Heart left ventricle (tissue), 16 donors: ENCODE data around the gene TRMT44. TPM values are rescaled to one million over a fixed set of nuclear protein-coding genes. Genes with fewer than 3 reads are reported as not detected.
A peak's percentile ranks its signal among the peaks of the same experiment; 100 is the strongest.

Experiments
- ATAC-seq, 4 donors: fragments of 200-7000 bp; cut with Tn5 transposase; one replicate each; pipeline ENCODE4 v1.9.1; 2020 to 2022; ENCODE audit warnings: moderate library complexity in 4 of 4, mild to moderate bottlenecking in 3 of 4, moderate number of reproducible peaks in 1 of 4
- DNase-seq, 5 donors: peaks; one replicate each; pipeline ENCODE4 v3.0.0-alpha.2; 2020
- H3K27ac ChIP-seq, 12 donors: fragments of 200-600 bp; sonication (generic) in 4 of 12; one replicate each; pipeline versions ENCODE4 v1.5.0 to v1.8.0; 2016 to 2022; ENCODE audit warnings: mild to moderate bottlenecking in 2 of 12
- H3K27me3 ChIP-seq, 9 donors: fragments of 200-600 bp; sonication (generic) in 2 of 9; one replicate each; pipeline versions ENCODE4 v1.5.1 to v1.8.0; 2016 to 2022; ENCODE audit warnings: mild to moderate bottlenecking in 3 of 9
- H3K36me3 ChIP-seq, 9 donors: fragments of 200-600 bp; sonication (generic) in 2 of 9; one replicate each; pipeline versions ENCODE4 v1.5.0 to v1.8.0; 2018 to 2022; ENCODE audit warnings: mild to moderate bottlenecking in 2 of 9
- H3K4me1 ChIP-seq, 12 donors: fragments of 200-600 bp; sonication (generic) in 4 of 12; one replicate each; pipeline versions ENCODE4 v1.5.0 to v1.8.0; 2016 to 2022; ENCODE audit warnings: mild to moderate bottlenecking in 3 of 12
- H3K4me3 ChIP-seq, 12 donors: fragments of 200-600 bp; sonication (generic) in 4 of 12; one replicate each; pipeline versions ENCODE4 v1.5.0 to v1.8.0; 2017 to 2022; ENCODE audit warnings: mild to moderate bottlenecking in 9 of 12, moderate library complexity in 4 of 12
- H3K9me3 ChIP-seq, 12 donors: fragments of 200-600 bp; sonication (generic) in 4 of 12; one replicate each; pipeline versions ENCODE4 v1.5.0 to v1.8.0; 2016 to 2022; ENCODE audit warnings: mild to moderate bottlenecking in 1 of 12
- POLR2A ChIP-seq, 2 donors: fragments of 450-650 bp; IDR thresholded peaks; one replicate each; pipeline ENCODE4 v1.6.1; 2017; ENCODE audit warnings: antibody characterized with exemption in 2 of 2, mild to moderate bottlenecking in 2 of 2, moderate library complexity in 2 of 2
- WGBS, 4 donors: extraction: QIAGEN DNeasy Blood & Tissue Kit in 2 of 4; methylation state at CpG; one replicate each; pipeline versions ENCODE4 v1.1.5 to v1.1.7; 2013 to 2018; 5-methylcytosine and 5-hydroxymethylcytosine counted together
- intact Hi-C, 10 donors: fragments of 100-400 bp; cut with DNase I; formaldehyde crosslinking; loops; one replicate each; pipeline versions ENCODE4 v1.11.1 to v1.14.2; 2022
- polyA plus RNA-seq, 2 donors: library from polyadenylated mRNA; stranded (reverse); fragments of 200-250 nt; gene quantifications; one replicate each; pipeline ENCODE4 v1.2.3, GENCODE V29; 2013
- total RNA-seq, 9 donors: library from RNA; depleted of rRNA in 2 of 9; stranded (reverse); fragments of >200 nt in 2 of 9; fragmentation: NEBNext Ultra II Directional in 3 of 9; extraction: Animal tissue kit (Norgen Biotek cat#: 25700) in 3 of 9; gene quantifications; one replicate each; pipeline versions ENCODE4 v1.1.0 to v1.2.4, GENCODE V29; 2016 to 2023
- TF ChIP-seq, protein P1 (sequence below), 12 donors: fragments of 200-600 bp; sonication (generic) in 4 of 12; IDR thresholded peaks; one replicate each; pipeline versions ENCODE4 v1.5.0 to v1.8.0; 2018 to 2022; ENCODE audit warnings: antibody characterized with exemption in 12 of 12, mild to moderate bottlenecking in 5 of 12
- donor health status: ischemic (EF 13 %, LVEDD 7.1; RV severe dilation, severe dysfunction).
- donor health status: healthy with polysubstance abuse.
- donor health status: DM: no; HTN: yes; CAD: no.
- donor health status: DM: no; HTN: no; CAD: no.
- donor health status: ischemic (EF 25% LVEDD 6.9; RV normal size, moderate dysfunction).
- donor health status: ischemic (EF 25% LVEDD 5.7; RV mildly dilated, moderate dysfunction).
- donor health status: healthy.
- donor health status: DM: yes; HTN: yes; CAD: no.
- donor health status: ischemic (EF 35%, LVEDD 5.7; RV mildly dilated, moderate dysfunction).
- donor health status: nonischemic (EF 11% LVEDD 7.7; RV severe dilation, severe dysfunction).
- donor health status: DM: yes; HTN: yes; CAD: no.
- donor health status: PGD.
- donor health status: ischemic (EF 29% LVEDD 5.4; RV normal size, mild dysfunction).
- donor health status: nonischemic (EF 23%, LVEDD 6.1; RV moderate dilation, normal function).

TRMT44 gene
- total and polyA plus RNA-seq, 11 donors, result 6.1 to 11.7 (median 8.3) TPM

DNA sequence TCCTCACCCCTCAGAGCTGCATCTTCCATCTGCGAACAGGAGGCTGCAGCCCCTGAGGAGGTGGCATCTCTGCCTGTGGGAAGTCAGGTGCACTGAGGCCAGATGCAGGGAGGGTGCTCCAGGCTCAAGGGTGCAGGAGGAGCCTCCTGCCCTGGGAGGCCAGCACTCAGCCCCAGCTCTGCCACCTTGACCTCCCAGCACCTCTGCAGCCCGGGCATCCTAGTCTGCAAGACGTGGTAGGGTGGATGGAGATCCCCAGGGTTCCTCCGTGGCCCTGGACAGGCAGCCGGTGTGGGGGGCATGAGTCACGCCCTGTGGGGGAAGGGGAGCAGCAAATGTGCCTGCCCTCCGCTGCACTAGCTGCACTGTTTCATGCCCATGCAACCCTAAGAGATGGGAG is 64.7 kb downstream of the TRMT44 start:
- WGBS, 4 donors, result 94 to 96% (median 96%) methylated on average over 6 to 7 of the region's 7 CpGs
- Histone ChIP-seq H3K27ac (no peak overlapping the region), H3K4me3 (no peak overlapping the region), H3K4me1 (peaks cover 0 to 47% (median 27%) of the 10 kb centered on the region in 12 donors), H3K9me3 (no peaks in the 10 kb centered on the region), H3K27me3 (no peaks in the 10 kb centered on the region), H3K36me3 (no peaks in the 10 kb centered on the region)
- TF ChIP-seq, protein P1, sequence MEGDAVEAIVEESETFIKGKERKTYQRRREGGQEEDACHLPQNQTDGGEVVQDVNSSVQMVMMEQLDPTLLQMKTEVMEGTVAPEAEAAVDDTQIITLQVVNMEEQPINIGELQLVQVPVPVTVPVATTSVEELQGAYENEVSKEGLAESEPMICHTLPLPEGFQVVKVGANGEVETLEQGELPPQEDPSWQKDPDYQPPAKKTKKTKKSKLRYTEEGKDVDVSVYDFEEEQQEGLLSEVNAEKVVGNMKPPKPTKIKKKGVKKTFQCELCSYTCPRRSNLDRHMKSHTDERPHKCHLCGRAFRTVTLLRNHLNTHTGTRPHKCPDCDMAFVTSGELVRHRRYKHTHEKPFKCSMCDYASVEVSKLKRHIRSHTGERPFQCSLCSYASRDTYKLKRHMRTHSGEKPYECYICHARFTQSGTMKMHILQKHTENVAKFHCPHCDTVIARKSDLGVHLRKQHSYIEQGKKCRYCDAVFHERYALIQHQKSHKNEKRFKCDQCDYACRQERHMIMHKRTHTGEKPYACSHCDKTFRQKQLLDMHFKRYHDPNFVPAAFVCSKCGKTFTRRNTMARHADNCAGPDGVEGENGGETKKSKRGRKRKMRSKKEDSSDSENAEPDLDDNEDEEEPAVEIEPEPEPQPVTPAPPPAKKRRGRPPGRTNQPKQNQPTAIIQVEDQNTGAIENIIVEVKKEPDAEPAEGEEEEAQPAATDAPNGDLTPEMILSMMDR (IDR thresholded peaks at IDR 0.05), result no peak
- no peak for TF ChIP-seq POLR2A (IDR thresholded peaks at IDR 0.05)
- DNase-seq (no peak), ATAC-seq (no peak)
- intact Hi-C loops, result no loop called here

DNA sequence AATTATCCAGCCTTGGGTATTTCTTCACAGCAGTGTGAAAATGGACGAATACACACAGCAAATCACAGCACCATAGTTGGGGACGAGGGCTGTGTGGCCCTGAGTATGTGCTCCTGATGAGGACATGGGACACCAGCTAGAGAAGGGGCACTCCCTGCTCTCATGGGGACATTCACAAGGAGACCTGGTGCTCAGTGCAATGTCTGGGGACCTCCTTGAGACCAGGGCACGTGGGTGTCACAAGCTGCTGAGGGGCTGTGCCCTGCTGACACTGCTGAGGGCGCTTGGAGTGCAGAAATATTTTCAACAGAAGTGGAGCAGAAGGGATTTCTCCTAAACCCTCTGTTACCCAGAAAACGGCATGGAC is 65.4 kb downstream of the TRMT44 start:
- ATAC-seq, result no peak
- Histone ChIP-seq H3K36me3 (no peaks in the 10 kb centered on the region), H3K9me3 (no peaks in the 10 kb centered on the region), H3K4me1 (peaks cover 0 to 47% (median 27%) of the 10 kb centered on the region in 12 donors), H3K27me3 (no peaks in the 10 kb centered on the region), H3K27ac (peak overlapping the region in 5 of 12 donors; percentile 31 to 78 (median 54)), H3K4me3 (no peak overlapping the region)
- 62 to 68% (median 63%) methylated on average over 5 of the region's 5 CpGs for WGBS, 4 donors
- TF ChIP-seq, protein P1 (IDR thresholded peaks at IDR 0.05), result no peak
- TF ChIP-seq POLR2A (IDR thresholded peaks at IDR 0.05), result no peak
- no peak for DNase-seq
- intact Hi-C loops, result no loop called here

- peak; percentile 21 to 73 (median 67) for ATAC-seq
- peak overlapping the region in 9 of 12 donors; percentile 26 to 81 (median 54) for H3K27ac ChIP-seq
- 16 to 38% (median 19%) methylated on average over 17 to 21 of the region's 21 CpGs for WGBS, 4 donors
- TF ChIP-seq, protein P1 (IDR thresholded peaks at IDR 0.05), result no peak
- no peak for TF ChIP-seq POLR2A (IDR thresholded peaks at IDR 0.05)
- DNase-seq, result peak; percentile 52 to 73 (median 67)
- intact Hi-C loops, result no loop called here
- no peaks in the 10 kb centered on the region for H3K36me3 ChIP-seq
- H3K27me3 ChIP-seq, result no peaks in the 10 kb centered on the region
- H3K9me3 ChIP-seq, result no peaks in the 10 kb centered on the region
- no peak overlapping the region for H3K4me3 ChIP-seq
- peaks cover 0 to 47% (median 27%) of the 10 kb centered on the region in 12 donors for H3K4me1 ChIP-seq
These were observed 66.0 kb downstream of the TRMT44 start for GRCh38 chr4:8506373-8507195.

GRCh38 chr4:8507196-8507570 is 66.6 kb downstream of the TRMT44 start:
- no peak for DNase-seq
- no peak overlapping the region for H3K4me3 ChIP-seq
- no peaks in the 10 kb centered on the region for H3K36me3 ChIP-seq
- H3K27ac ChIP-seq, result peak overlapping the region in 7 of 12 donors; percentile 26 to 81 (median 62)
- no peaks in the 10 kb centered on the region for H3K27me3 ChIP-seq
- TF ChIP-seq, protein P1 (IDR thresholded peaks at IDR 0.05), result no peak
- no peak for TF ChIP-seq POLR2A (IDR thresholded peaks at IDR 0.05)
- no peaks in the 10 kb centered on the region for H3K9me3 ChIP-seq
- H3K4me1 ChIP-seq, result peaks cover 0 to 47% (median 27%) of the 10 kb centered on the region in 12 donors
- WGBS, 4 donors, result 46 to 63% (median 56%) methylated on average over 13 of the region's 13 CpGs
- ATAC-seq, result peak in 2 of 4 donors; percentile 3 to 13
- intact Hi-C loops, result no loop called here
